Peyer's patch (tissue), 4 donors: ENCODE results near the gene MTHFS.

Experiments used
- CTCF ChIP-seq, 6 experiments: fragments of 450-650 bp in 4 of 6; fragments of 200-600 bp in 2 of 6; sonication (generic) in 1 of 6; IDR thresholded peaks; one replicate each; pipeline ENCODE4 v1.5.1; 2017 to 2019; ENCODE audit warnings: antibody characterized with exemption in 6 of 6, mild to moderate bottlenecking in 3 of 6, moderate library complexity in 1 of 6
- POLR2A ChIP-seq, 2 donors: fragments of 450-650 bp; IDR thresholded peaks; one replicate each; pipeline ENCODE4 v1.5.1; 2017; ENCODE audit warnings: antibody characterized with exemption in 2 of 2, mild to moderate bottlenecking in 2 of 2, moderate library complexity in 2 of 2

- TF ChIP-seq CTCF (IDR thresholded peaks at IDR 0.05) (no peak), POLR2A (IDR thresholded peaks at IDR 0.05) (no peak)
Observed at GRCh38 chr15:79901958-79902357, 5.1 kb upstream of the MTHFS start.
